H7 (cell line): ENCODE data around the gene HAX1. TPM values are rescaled to one million over a fixed set of nuclear protein-coding genes. Genes with fewer than 3 reads are reported as not detected.
"Not testable (repeated sequence)": the region's sequence is repeated elsewhere in the genome, so short reads cannot be mapped to it uniquely, and the experiment has no call there.

Source experiments
- DNase-seq: peaks from one replicate; pipeline ENCODE4 v3.0.0; 2012
- H3K27me3 ChIP-seq: 2 replicates; pipeline ENCODE4 v1.6.0; 2011; ENCODE audit warnings: mild to moderate bottlenecking, low read length; ENCODE audit not compliant: control insufficient read depth, insufficient read depth
- H3K36me3 ChIP-seq: replicated peaks from 2 replicates; pipeline ENCODE4 v1.5.1; 2011; ENCODE audit warnings: low read length; ENCODE audit not compliant: control insufficient read depth, insufficient read depth
- H3K4me3 ChIP-seq: 2 replicates; pipeline ENCODE4 v1.5.1; 2011; ENCODE audit warnings: low read depth, mild to moderate bottlenecking, control low read depth, low read length, moderate library complexity; ENCODE audit not compliant: insufficient read depth
- total RNA-seq: library from RNA; depleted of rRNA; stranded (reverse); fragments of >200 nt; shearing (Covaris generic); gene quantifications from 2 replicates; pipeline ENCODE4 v1.2.3, GENCODE V29; 2014

The HAX1 gene
- total RNA-seq, 1 experiment from 2014 or later: 188 TPM

- H3K36me3 ChIP-seq, H3K4me3 ChIP-seq, H3K27me3 ChIP-seq, DNase-seq: not testable (repeated sequence)
Measured at GRCh38 chr1:154307670-154308270, 35.3 kb downstream of the HAX1 start.

GRCh38 chr1:154309136-154309535 is 36.7 kb downstream of the HAX1 start:
- not testable (repeated sequence) for H3K4me3 ChIP-seq, DNase-seq, H3K27me3 ChIP-seq, H3K36me3 ChIP-seq

GRCh38 chr1:154312229-154313065 is 40.0 kb downstream of the HAX1 start:
- DNase-seq, H3K4me3 ChIP-seq, H3K27me3 ChIP-seq, H3K36me3 ChIP-seq: not testable (repeated sequence)

GRCh38 chr1:154313066-154313356 is 40.6 kb downstream of the HAX1 start:
- Histone ChIP-seq H3K4me3 (no peak overlapping the region), H3K27me3 (no peaks in the 10 kb centered on the region), H3K36me3 (no peaks in the 10 kb centered on the region)
- no peak for DNase-seq

- not testable (repeated sequence) for DNase-seq, H3K4me3 ChIP-seq, H3K27me3 ChIP-seq, H3K36me3 ChIP-seq
Measured at GRCh38 chr1:154314226-154314625, 41.8 kb downstream of the HAX1 start.

GRCh38 chr1:154316704-154317103 is 44.3 kb downstream of the HAX1 start:
- DNase-seq: no peak
- Histone ChIP-seq H3K27me3 (no peaks in the 10 kb centered on the region), H3K4me3 (no peak overlapping the region), H3K36me3 (no peaks in the 10 kb centered on the region)

- Histone ChIP-seq H3K27me3 (peaks cover 2% of the 10 kb centered on the region; the same call in 1 of the 2 replicates), H3K4me3 (no peak overlapping the region), H3K36me3 (no peaks in the 10 kb centered on the region)
- no peak for DNase-seq
Measured at GRCh38 chr1:154318386-154318785, 46.0 kb downstream of the HAX1 start.

- Histone ChIP-seq H3K27me3 (peaks cover 4% of the 10 kb centered on the region), H3K4me3 (no peak within 1 kb of the TSS), H3K36me3 (no peaks in the 10 kb centered on the region)
- no peak for DNase-seq
Measured at GRCh38 chr1:154320882-154321608, 48.6 kb downstream of the HAX1 start, which contains the start of gene AQP10. AQP10 (plus strand) TSS chr1:154321093; CDS start chr1:154321156, 63 bp downstream.

GRCh38 chr1:154321609-154321934 is 49.1 kb downstream of the HAX1 start:
- not testable (repeated sequence) for H3K4me3 ChIP-seq, H3K36me3 ChIP-seq, DNase-seq, H3K27me3 ChIP-seq

GRCh38 chr1:154323493-154323892 is 51.1 kb downstream of the HAX1 start:
- DNase-seq: no peak
- Histone ChIP-seq H3K4me3 (no peak overlapping the region), H3K27me3 (peaks cover 9% of the 10 kb centered on the region), H3K36me3 (no peaks in the 10 kb centered on the region)

- peaks cover 9% of the 10 kb centered on the region for H3K27me3 ChIP-seq
- H3K36me3 ChIP-seq: no peaks in the 10 kb centered on the region
- no peak for DNase-seq
- H3K4me3 ChIP-seq: peak overlapping the region; percentile 91; the same call in 1 of the 2 replicates
Measured at GRCh38 chr1:154324241-154324640, 51.8 kb downstream of the HAX1 start.

- Histone ChIP-seq H3K36me3 (no peaks in the 10 kb centered on the region), H3K27me3 (peaks cover 9% of the 10 kb centered on the region), H3K4me3 (peak within 1 kb of the TSS; percentile 91)
- DNase-seq: peak; percentile 96
Measured at GRCh38 chr1:154324669-154325582, 52.5 kb downstream of the HAX1 start, which contains the start of gene ATP8B2. ATP8B2 (plus strand) TSS chr1:154325525; CDS start chr1:154328142, 2,617 bp downstream.
